Panc1 (cell line): ENCODE results near the gene CNTN5.

Source experiments
- POLR2AphosphoS5 ChIP-seq: IDR thresholded peaks from 2 replicates; pipeline ENCODE4 v1.6.1; 2012; ENCODE audit warnings: mild to moderate bottlenecking, low read depth, low read length, moderate library complexity
- TF ChIP-seq, protein P1 (sequence below): fragments of 450-650 bp; IDR thresholded peaks from 2 replicates; pipeline ENCODE4 v1.5.1; 2017; ENCODE audit warnings: mild to moderate bottlenecking

GRCh38 chr11:99368583-99368982 is 347.8 kb downstream of the CNTN5 start:
- TF ChIP-seq, protein P1, sequence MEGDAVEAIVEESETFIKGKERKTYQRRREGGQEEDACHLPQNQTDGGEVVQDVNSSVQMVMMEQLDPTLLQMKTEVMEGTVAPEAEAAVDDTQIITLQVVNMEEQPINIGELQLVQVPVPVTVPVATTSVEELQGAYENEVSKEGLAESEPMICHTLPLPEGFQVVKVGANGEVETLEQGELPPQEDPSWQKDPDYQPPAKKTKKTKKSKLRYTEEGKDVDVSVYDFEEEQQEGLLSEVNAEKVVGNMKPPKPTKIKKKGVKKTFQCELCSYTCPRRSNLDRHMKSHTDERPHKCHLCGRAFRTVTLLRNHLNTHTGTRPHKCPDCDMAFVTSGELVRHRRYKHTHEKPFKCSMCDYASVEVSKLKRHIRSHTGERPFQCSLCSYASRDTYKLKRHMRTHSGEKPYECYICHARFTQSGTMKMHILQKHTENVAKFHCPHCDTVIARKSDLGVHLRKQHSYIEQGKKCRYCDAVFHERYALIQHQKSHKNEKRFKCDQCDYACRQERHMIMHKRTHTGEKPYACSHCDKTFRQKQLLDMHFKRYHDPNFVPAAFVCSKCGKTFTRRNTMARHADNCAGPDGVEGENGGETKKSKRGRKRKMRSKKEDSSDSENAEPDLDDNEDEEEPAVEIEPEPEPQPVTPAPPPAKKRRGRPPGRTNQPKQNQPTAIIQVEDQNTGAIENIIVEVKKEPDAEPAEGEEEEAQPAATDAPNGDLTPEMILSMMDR = no peak
- no peak for TF ChIP-seq POLR2AphosphoS5
